BJ (cell line): ENCODE results near the gene OXSR1. TPM values are rescaled to one million over a fixed set of nuclear protein-coding genes. Genes with fewer than 3 reads are reported as not detected.

Experiments used
- CTCF ChIA-PET: fragments of 350-600 bp; formaldehyde crosslinking; extraction: SDS; loops from one replicate; lab custom pipeline; 2021; ENCODE audit warnings: antibody characterized with exemption, inconsistent platforms; lab: Yijun Ruan, JAX
- POLR2A ChIA-PET: fragments of 300-600 bp; sonication (Branson Sonifier 250); formaldehyde crosslinking; extraction: SDS; loops from one replicate; lab custom pipeline; 2021; ENCODE audit warnings: antibody characterized with exemption; lab: Charles Lee
- DNase-seq: peaks from one replicate; pipeline ENCODE4 v3.0.0-alpha.2; 2011; ENCODE audit warnings: low read depth
- H3K27me3 ChIP-seq: 2 replicates; pipeline ENCODE4 v1.6.0; 2011; ENCODE audit warnings: low read length; ENCODE audit not compliant: control insufficient read depth, insufficient read depth
- H3K36me3 ChIP-seq: 2 replicates; pipeline ENCODE4 v1.5.1; 2011; ENCODE audit warnings: low read length; ENCODE audit not compliant: control insufficient read depth, insufficient read depth
- H3K4me3 ChIP-seq: 2 replicates; pipeline ENCODE4 v1.5.1; 2011; ENCODE audit warnings: low read depth, mild to moderate bottlenecking, control low read depth, low read length
- polyA plus RNA-seq: library from polyadenylated mRNA; depleted of rRNA; stranded (reverse); fragments of >200 nt; gene quantifications from 2 replicates; pipeline ENCODE4 v1.2.3, GENCODE V29; 2011
- TF ChIP-seq, protein P1 (sequence below): IDR thresholded peaks from 2 replicates; pipeline ENCODE4 v1.5.1; 2011; ENCODE audit warnings: low read depth, mild to moderate bottlenecking, control low read depth, inconsistent platforms, low read length, moderate library complexity; ENCODE audit not compliant: insufficient read depth

Gene OXSR1
- polyA plus RNA-seq, 1 experiment: 27.6 TPM

DNA sequence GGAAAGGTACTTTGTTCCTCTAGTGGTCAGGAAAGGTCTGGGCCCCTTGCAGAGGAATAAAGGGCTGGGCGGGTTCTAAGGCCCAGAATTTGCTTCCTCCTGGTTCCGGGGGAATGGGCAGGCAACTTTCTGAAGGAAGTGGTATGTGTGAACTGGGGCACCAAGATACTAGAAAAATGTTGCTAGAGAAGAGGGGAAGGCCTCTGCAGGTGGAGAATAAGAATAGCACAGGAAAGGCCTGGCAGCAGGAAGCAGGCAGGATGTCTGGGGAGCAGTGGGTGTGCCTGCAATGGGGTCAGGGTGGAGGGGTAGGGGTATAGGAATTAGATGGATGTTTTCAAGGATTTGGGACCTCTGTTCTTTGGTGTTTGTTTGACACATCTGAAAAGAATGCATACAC is 102.3 kb downstream of the OXSR1 start:
- ChIA-PET POLR2A (no interaction called here), CTCF (no interaction called here)
- Histone ChIP-seq H3K4me3 (no peak overlapping the region), H3K27me3 (no peaks in the 10 kb centered on the region), H3K36me3 (peaks cover 4% of the 10 kb centered on the region)
- DNase-seq: no peak
- TF ChIP-seq, protein P1, sequence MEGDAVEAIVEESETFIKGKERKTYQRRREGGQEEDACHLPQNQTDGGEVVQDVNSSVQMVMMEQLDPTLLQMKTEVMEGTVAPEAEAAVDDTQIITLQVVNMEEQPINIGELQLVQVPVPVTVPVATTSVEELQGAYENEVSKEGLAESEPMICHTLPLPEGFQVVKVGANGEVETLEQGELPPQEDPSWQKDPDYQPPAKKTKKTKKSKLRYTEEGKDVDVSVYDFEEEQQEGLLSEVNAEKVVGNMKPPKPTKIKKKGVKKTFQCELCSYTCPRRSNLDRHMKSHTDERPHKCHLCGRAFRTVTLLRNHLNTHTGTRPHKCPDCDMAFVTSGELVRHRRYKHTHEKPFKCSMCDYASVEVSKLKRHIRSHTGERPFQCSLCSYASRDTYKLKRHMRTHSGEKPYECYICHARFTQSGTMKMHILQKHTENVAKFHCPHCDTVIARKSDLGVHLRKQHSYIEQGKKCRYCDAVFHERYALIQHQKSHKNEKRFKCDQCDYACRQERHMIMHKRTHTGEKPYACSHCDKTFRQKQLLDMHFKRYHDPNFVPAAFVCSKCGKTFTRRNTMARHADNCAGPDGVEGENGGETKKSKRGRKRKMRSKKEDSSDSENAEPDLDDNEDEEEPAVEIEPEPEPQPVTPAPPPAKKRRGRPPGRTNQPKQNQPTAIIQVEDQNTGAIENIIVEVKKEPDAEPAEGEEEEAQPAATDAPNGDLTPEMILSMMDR: no peak

DNA sequence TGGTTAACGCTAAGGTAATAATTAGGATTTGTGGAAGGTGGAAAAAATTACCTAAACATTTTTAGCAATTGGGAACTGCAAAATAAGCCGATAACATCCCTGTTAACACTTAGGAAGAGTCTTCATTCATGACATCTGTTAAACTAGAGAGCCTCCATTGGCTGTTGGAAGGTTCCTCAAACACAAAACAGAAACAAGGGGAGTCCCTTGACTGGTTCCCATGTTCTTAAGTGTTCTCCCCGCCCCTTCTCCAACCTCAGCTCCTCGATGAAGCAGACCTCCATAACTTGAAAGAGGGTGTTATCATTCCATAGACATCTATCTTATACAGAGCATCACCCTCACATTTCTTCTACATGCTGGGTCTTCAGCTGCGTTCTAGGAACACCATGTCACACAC is 102.8 kb downstream of the OXSR1 start:
- ChIA-PET CTCF (no interaction called here), POLR2A (no interaction called here)
- Histone ChIP-seq H3K4me3 (no peak overlapping the region), H3K36me3 (peaks cover 4% of the 10 kb centered on the region), H3K27me3 (no peaks in the 10 kb centered on the region)
- DNase-seq: no peak
- TF ChIP-seq, protein P1: no peak

- no peak for DNase-seq
- Histone ChIP-seq H3K27me3 (no peaks in the 10 kb centered on the region), H3K4me3 (no peak overlapping the region), H3K36me3 (peaks cover 3% of the 10 kb centered on the region)
- TF ChIP-seq, protein P1: no peak
- ChIA-PET CTCF (no interaction called here), POLR2A (no interaction called here)
Observed at GRCh38 chr3:38268522-38268921, 103.2 kb downstream of the OXSR1 start.

DNA sequence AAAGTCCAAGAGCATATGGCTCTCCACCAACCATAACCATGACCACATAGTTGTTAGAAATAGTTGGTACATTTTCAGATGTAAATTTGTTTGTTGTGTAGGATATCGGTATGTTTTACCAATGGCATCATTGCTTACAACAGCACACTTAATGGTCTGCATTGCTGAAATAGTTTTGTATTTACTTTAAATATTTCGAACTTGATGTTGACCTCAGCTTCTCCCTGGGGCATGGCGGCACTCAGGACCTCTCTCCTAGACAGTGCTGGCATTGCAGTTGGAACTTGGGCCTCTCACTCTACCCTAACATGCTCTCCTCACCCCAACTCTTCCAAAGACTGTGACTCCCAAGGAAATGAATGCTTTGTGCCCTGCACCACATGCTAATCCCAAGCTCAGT is 105.3 kb downstream of the OXSR1 start:
- CTCF ChIA-PET: no interaction called here
- H3K27me3 ChIP-seq: no peaks in the 10 kb centered on the region
- no peak overlapping the region for H3K4me3 ChIP-seq
- POLR2A ChIA-PET: no interaction called here
- peaks cover 2% of the 10 kb centered on the region for H3K36me3 ChIP-seq
- DNase-seq: no peak
- TF ChIP-seq, protein P1: no peak

- ChIA-PET CTCF (no interaction called here), POLR2A (no interaction called here)
- TF ChIP-seq, protein P1: no peak
- H3K36me3 ChIP-seq: peaks cover under 1% of the 10 kb centered on the region; the same call in 1 of the 2 replicates
- DNase-seq: no peak
- no peaks in the 10 kb centered on the region for H3K27me3 ChIP-seq
- no peak overlapping the region for H3K4me3 ChIP-seq
Observed at GRCh38 chr3:38271553-38271952, 106.2 kb downstream of the OXSR1 start.
